GM12875 (cell line): ENCODE results near the gene YPEL1.
"Not testable (repeated sequence)": the region's sequence is repeated elsewhere in the genome, so short reads cannot be mapped to it uniquely, and the experiment has no call there.

Experiments used
- H3K4me3 ChIP-seq: one replicate; pipeline ENCODE4 v1.5.1; 2011; ENCODE audit warnings: low read depth, low read length, control low read depth
- CTCF ChIP-seq: IDR thresholded peaks from 2 replicates; pipeline ENCODE4 v1.5.1; 2011; ENCODE audit warnings: low read depth, mild to moderate bottlenecking, control low read depth, inconsistent platforms, low read length, moderate library complexity, borderline replicate concordance; ENCODE audit not compliant: insufficient read depth

YPEL1 gene

DNA sequence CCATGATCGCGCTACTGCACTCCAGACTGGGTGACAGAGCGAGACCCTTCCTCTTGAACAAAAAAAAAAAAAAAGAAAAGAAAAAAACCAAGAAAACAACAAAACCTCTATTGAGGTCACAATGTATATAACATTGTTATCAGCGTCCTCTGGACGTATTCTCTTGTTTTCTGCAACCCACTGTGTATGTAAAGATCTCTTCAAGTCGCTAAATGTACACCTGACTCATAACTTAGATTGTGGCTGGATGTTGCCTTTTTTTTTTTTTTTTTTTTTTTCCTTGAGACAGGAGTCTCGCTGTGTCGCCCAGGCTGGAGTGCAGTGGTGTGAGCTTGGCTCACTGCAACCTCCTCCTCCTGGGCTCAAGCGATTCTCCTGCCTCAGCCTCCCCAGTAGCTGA is 1.4 kb upstream of the YPEL1 start:
- TF ChIP-seq CTCF, result no peak
- H3K4me3 ChIP-seq, result no peak overlapping the region

- no peak for TF ChIP-seq CTCF
- H3K4me3 ChIP-seq, result peak overlapping the region; percentile 14
Measured at GRCh38 chr22:21736084-21736642, 569 bp upstream of the YPEL1 start.

- peak overlapping the region; percentile 52 for H3K4me3 ChIP-seq
- no peak for TF ChIP-seq CTCF
Measured at GRCh38 chr22:21734540-21735199, 924 bp downstream of the YPEL1 start.

- no peak overlapping the region for H3K4me3 ChIP-seq
- no peak for TF ChIP-seq CTCF
Measured at GRCh38 chr22:21731503-21731902, 4.1 kb downstream of the YPEL1 start.

- TF ChIP-seq CTCF, result no peak
- H3K4me3 ChIP-seq, result no peak overlapping the region
Measured at GRCh38 chr22:21730535-21731308, 4.9 kb downstream of the YPEL1 start.

GRCh38 chr22:21729184-21729583 is 6.4 kb downstream of the YPEL1 start:
- not testable (repeated sequence) for H3K4me3 ChIP-seq

GRCh38 chr22:21728270-21728669 is 7.3 kb downstream of the YPEL1 start:
- no peak overlapping the region for H3K4me3 ChIP-seq
- TF ChIP-seq CTCF, result no peak
